ENCODE measurements around the gene C3orf52. TPM values are rescaled to one million over a fixed set of nuclear protein-coding genes. Genes with fewer than 3 reads are reported as not detected.

C3orf52 gene
- total RNA-seq, 1 donor from 2014 or later: 1.4 TPM

DNA sequence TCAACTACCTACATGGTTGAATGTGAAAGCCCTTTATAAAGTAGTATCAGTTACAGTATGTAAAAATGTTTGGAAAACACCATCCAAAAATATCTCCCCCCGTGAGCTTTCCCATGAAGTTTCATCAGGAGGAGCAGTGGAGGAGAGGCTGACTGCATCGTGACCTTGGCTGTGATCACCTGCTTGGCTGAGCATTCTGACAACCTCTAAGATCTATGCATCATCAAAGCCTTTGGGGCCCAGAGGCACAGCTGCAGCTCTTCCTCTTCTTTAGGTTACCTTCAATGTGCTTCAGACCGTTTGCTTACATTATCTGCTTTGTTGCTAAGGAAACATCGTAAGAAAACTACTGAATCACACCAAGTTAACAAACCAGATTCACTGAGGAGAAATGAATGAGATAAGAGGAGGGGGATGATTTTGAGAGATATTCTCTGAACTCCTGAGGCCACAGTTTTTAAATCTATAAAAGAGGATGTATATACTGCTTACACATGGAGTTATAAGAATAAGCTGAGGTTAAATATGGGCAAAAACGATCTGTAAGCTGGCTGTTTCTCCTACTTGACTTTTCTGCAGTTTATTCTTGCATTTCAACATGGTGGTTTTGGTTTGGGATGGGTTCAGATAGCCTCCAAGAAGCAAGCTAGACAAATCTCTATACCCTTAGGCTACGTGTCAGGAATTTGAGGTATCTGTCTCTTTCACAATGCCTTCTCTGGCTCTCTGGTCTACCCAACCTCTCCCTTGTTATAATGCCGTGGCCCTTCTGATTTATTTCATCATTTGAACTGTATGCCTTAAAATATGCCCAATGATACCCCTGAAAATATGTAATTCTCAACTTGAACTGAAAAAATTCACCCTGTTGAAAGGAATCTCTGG lies 42.9 kb downstream of the C3orf52 start:
- H3K27ac Mint-ChIP-seq (ENCODE audit: unreplicated experiment): no peak overlapping the region
- TF ChIP-seq, protein P1, sequence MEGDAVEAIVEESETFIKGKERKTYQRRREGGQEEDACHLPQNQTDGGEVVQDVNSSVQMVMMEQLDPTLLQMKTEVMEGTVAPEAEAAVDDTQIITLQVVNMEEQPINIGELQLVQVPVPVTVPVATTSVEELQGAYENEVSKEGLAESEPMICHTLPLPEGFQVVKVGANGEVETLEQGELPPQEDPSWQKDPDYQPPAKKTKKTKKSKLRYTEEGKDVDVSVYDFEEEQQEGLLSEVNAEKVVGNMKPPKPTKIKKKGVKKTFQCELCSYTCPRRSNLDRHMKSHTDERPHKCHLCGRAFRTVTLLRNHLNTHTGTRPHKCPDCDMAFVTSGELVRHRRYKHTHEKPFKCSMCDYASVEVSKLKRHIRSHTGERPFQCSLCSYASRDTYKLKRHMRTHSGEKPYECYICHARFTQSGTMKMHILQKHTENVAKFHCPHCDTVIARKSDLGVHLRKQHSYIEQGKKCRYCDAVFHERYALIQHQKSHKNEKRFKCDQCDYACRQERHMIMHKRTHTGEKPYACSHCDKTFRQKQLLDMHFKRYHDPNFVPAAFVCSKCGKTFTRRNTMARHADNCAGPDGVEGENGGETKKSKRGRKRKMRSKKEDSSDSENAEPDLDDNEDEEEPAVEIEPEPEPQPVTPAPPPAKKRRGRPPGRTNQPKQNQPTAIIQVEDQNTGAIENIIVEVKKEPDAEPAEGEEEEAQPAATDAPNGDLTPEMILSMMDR (IDR thresholded peaks at IDR 0.05; ENCODE audit: partially characterized antibody, unreplicated experiment): no peak
- H3K27me3 Mint-ChIP-seq (ENCODE audit: unreplicated experiment): no peaks in the 10 kb centered on the region
- H3K9me3 Mint-ChIP-seq (ENCODE audit: unreplicated experiment): no peaks in the 10 kb centered on the region
- no peak for DNase-seq
- H3K4me3 Mint-ChIP-seq (ENCODE audit: unreplicated experiment): no peak overlapping the region
- no peaks in the 10 kb centered on the region for H3K36me3 Mint-ChIP-seq (ENCODE audit: unreplicated experiment)
- H3K4me1 Mint-ChIP-seq (ENCODE audit: low read depth, unreplicated experiment): peaks cover 26% of the 10 kb centered on the region

- Mint-ChIP-seq H3K4me1 (ENCODE audit: low read depth, unreplicated experiment) (peaks cover 20% of the 10 kb centered on the region), H3K36me3 (ENCODE audit: unreplicated experiment) (no peaks in the 10 kb centered on the region), H3K27ac (ENCODE audit: unreplicated experiment) (no peak overlapping the region), H3K27me3 (ENCODE audit: unreplicated experiment) (no peaks in the 10 kb centered on the region), H3K9me3 (ENCODE audit: unreplicated experiment) (no peaks in the 10 kb centered on the region), H3K4me3 (ENCODE audit: unreplicated experiment) (no peak overlapping the region)
- TF ChIP-seq, protein P1 (IDR thresholded peaks at IDR 0.05; ENCODE audit: partially characterized antibody, unreplicated experiment): no peak
- DNase-seq: no peak
Observed at GRCh38 chr3:112129925-112130637, 43.9 kb downstream of the C3orf52 start.

GRCh38 chr3:112130638-112130993 lies 44.4 kb downstream of the C3orf52 start:
- no peaks in the 10 kb centered on the region for H3K9me3 Mint-ChIP-seq (ENCODE audit: unreplicated experiment)
- no peak overlapping the region for H3K4me3 Mint-ChIP-seq (ENCODE audit: unreplicated experiment)
- H3K27me3 Mint-ChIP-seq (ENCODE audit: unreplicated experiment): no peaks in the 10 kb centered on the region
- TF ChIP-seq, protein P1 (IDR thresholded peaks at IDR 0.05; ENCODE audit: partially characterized antibody, unreplicated experiment): no peak
- H3K4me1 Mint-ChIP-seq (ENCODE audit: low read depth, unreplicated experiment): peaks cover 14% of the 10 kb centered on the region
- H3K36me3 Mint-ChIP-seq (ENCODE audit: unreplicated experiment): no peaks in the 10 kb centered on the region
- DNase-seq: no peak
- H3K27ac Mint-ChIP-seq (ENCODE audit: unreplicated experiment): no peak overlapping the region

- TF ChIP-seq, protein P1 (IDR thresholded peaks at IDR 0.05; ENCODE audit: partially characterized antibody, unreplicated experiment): no peak
- H3K36me3 Mint-ChIP-seq (ENCODE audit: unreplicated experiment): no peaks in the 10 kb centered on the region
- no peaks in the 10 kb centered on the region for H3K27me3 Mint-ChIP-seq (ENCODE audit: unreplicated experiment)
- peaks cover 9% of the 10 kb centered on the region for H3K4me1 Mint-ChIP-seq (ENCODE audit: low read depth, unreplicated experiment)
- DNase-seq: no peak
- H3K27ac Mint-ChIP-seq (ENCODE audit: unreplicated experiment): no peak overlapping the region
- no peak overlapping the region for H3K4me3 Mint-ChIP-seq (ENCODE audit: unreplicated experiment)
- H3K9me3 Mint-ChIP-seq (ENCODE audit: unreplicated experiment): no peaks in the 10 kb centered on the region
Observed at GRCh38 chr3:112131111-112131510, 44.9 kb downstream of the C3orf52 start.

DNA sequence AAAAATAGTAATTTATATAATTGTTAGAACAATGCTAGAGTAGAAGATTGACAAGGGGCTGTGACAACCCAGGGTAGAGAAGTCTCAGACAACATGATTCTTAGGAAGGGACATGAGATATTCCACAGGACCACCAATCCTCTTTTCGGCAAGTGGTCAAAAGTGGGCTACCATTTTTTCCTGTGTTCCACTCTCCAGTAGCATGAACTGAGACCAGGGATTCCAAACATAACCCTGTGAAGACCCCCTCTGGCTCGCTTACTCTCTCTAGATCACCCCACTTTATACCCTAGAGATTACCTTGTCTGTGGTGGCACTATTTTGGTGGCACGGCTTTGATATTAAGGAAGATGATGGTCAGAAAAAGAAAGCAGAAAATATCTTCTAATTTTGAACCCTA lies 45.9 kb downstream of the C3orf52 start:
- no peak overlapping the region for H3K4me3 Mint-ChIP-seq (ENCODE audit: unreplicated experiment)
- H3K36me3 Mint-ChIP-seq (ENCODE audit: unreplicated experiment): no peaks in the 10 kb centered on the region
- no peak overlapping the region for H3K27ac Mint-ChIP-seq (ENCODE audit: unreplicated experiment)
- H3K9me3 Mint-ChIP-seq (ENCODE audit: unreplicated experiment): no peaks in the 10 kb centered on the region
- no peaks in the 10 kb centered on the region for H3K27me3 Mint-ChIP-seq (ENCODE audit: unreplicated experiment)
- peaks cover 3% of the 10 kb centered on the region for H3K4me1 Mint-ChIP-seq (ENCODE audit: low read depth, unreplicated experiment)
- TF ChIP-seq, protein P1 (IDR thresholded peaks at IDR 0.05; ENCODE audit: partially characterized antibody, unreplicated experiment): no peak
- no peak for DNase-seq

Data from glutamatergic neuron (in vitro differentiated cells).